Gastroesophageal sphincter (tissue), 3 donors: ENCODE measurements around the gene MED7.

Source experiments
- CTCF ChIP-seq, 4 experiments: fragments of 200-600 bp in 2 of 4; fragments of 450-650 bp in 2 of 4; sonication (generic) in 1 of 4; IDR thresholded peaks; one replicate each; pipeline ENCODE4 v1.5.1; 2017 to 2019; ENCODE audit warnings: antibody characterized with exemption in 4 of 4, mild to moderate bottlenecking in 2 of 4, moderate library complexity in 2 of 4
- EP300 ChIP-seq: sonication (generic); formaldehyde crosslinking; IDR thresholded peaks from one replicate; pipeline ENCODE4 v1.6.1; 2017; ENCODE audit warnings: antibody characterized with exemption, mild to moderate bottlenecking
- POLR2A ChIP-seq, 2 donors: fragments of 450-650 bp; IDR thresholded peaks; one replicate each; pipeline ENCODE4 v1.6.1; 2017; ENCODE audit warnings: antibody characterized with exemption in 2 of 2, mild to moderate bottlenecking in 2 of 2, moderate library complexity in 1 of 2

- TF ChIP-seq CTCF (IDR thresholded peaks at IDR 0.05) (no peak), POLR2A (IDR thresholded peaks at IDR 0.05) (no peak), EP300 (no peak)
Measured at GRCh38 chr5:157107508-157107907, 35.2 kb downstream of the MED7 start.
